A549 (cell line): ENCODE results near the gene FTCD. TPM values are rescaled to one million over a fixed set of nuclear protein-coding genes. Genes with fewer than 3 reads are reported as not detected.

Experiments used
- ATAC-seq, 2 experiments: fragments of 200-7000 bp in 1 of 2; fragments of >200 bp in 1 of 2; cut with Nextera tagmentation in 1 of 2; cut with Tn5 transposase in 1 of 2; 3 replicates each; pipeline versions ENCODE4 v1.8.0 to v1.9.1; 2018 to 2020; ENCODE audit warnings: mild to moderate bottlenecking in 1 of 2, moderate library complexity in 1 of 2
- CTCF ChIA-PET: fragments of 300-600 bp; sonication (Branson Sonifier 250); formaldehyde crosslinking; extraction: SDS; loops from one replicate; lab custom pipeline; 2021; ENCODE audit warnings: antibody characterized with exemption, inconsistent platforms; lab: Yijun Ruan, JAX
- POLR2A ChIA-PET: fragments of 350-600 bp; formaldehyde crosslinking; extraction: SDS; loops from one replicate; lab custom pipeline; 2021; ENCODE audit warnings: antibody characterized with exemption, inconsistent platforms; lab: Yijun Ruan, JAX
- DNase-seq, 2 experiments: peaks; one replicate each; pipeline versions ENCODE4 v3.0.0 to v3.0.0-alpha.2; 2011 to 2016; ENCODE audit warnings: low read depth in 1 of 2, low spot score in 1 of 2
- FAIRE-seq: peaks from 2 replicates; lab custom pipeline; 2011; peaks lifted over from hg19 to GRCh38; lab: Jason Lieb, UNC
- H3K27ac ChIP-seq, 2 experiments: fragments of >200 bp; sonication (Bioruptor Twin); formaldehyde crosslinking; 3 replicates each; pipeline ENCODE4 v1.5.1; 2016 to 2017
- H3K4me1 ChIP-seq: fragments of >200 bp; sonication (Bioruptor Twin); formaldehyde crosslinking; 3 replicates; pipeline ENCODE4 v1.6.1; 2016
- H3K4me2 ChIP-seq: fragments of >200 bp; sonication (Bioruptor Twin); formaldehyde crosslinking; 3 replicates; pipeline ENCODE4 v1.6.1; 2016
- H3K4me3 ChIP-seq: fragments of >200 bp; sonication (Bioruptor Twin); formaldehyde crosslinking; 3 replicates; pipeline ENCODE4 v1.5.1; 2016
- H3K9me3 ChIP-seq: fragments of >200 bp; sonication (Bioruptor Twin); formaldehyde crosslinking; 3 replicates; pipeline ENCODE4 v1.6.1; 2016
- CBX8 ChIP-seq: fragments of 200-600 bp; sonication (generic); IDR thresholded peaks from 2 replicates; pipeline ENCODE4 v1.6.1; 2016
- CEBPB ChIP-seq, 2 experiments: fragments of >200 bp in 1 of 2; sonication (Bioruptor Twin) in 1 of 2; formaldehyde crosslinking in 1 of 2; IDR thresholded peaks; 2 replicates each; pipeline ENCODE4 v1.6.1; 2012 to 2016
- CHD2 ChIP-seq: fragments of 150-350 bp; IDR thresholded peaks from 2 replicates; pipeline ENCODE4 v1.6.1; 2014; ENCODE audit warnings: low read length; ENCODE audit not compliant: partially characterized antibody
- EHMT2 ChIP-seq: fragments of 200-600 bp; sonication (generic); IDR thresholded peaks from 2 replicates; pipeline ENCODE4 v1.6.1; 2016; ENCODE audit warnings: antibody characterized with exemption, low read depth, mild to moderate bottlenecking, moderate library complexity
- ELK1 ChIP-seq: fragments of 150-350 bp; IDR thresholded peaks from 2 replicates; pipeline ENCODE4 v1.6.1; 2014; ENCODE audit warnings: low read depth, mild to moderate bottlenecking, low read length
- ESRRA ChIP-seq: fragments of 150-350 bp; IDR thresholded peaks from 2 replicates; pipeline ENCODE4 v1.6.1; 2014; ENCODE audit warnings: mild to moderate bottlenecking, low read length, borderline replicate concordance
- GATA3 ChIP-seq: IDR thresholded peaks from 2 replicates; pipeline ENCODE4 v1.6.1; 2012; ENCODE audit warnings: borderline replicate concordance
- HDAC2 ChIP-seq: fragments of 200-600 bp; sonication (generic); IDR thresholded peaks from 2 replicates; pipeline ENCODE4 v1.6.1; 2016
- HES2 ChIP-seq: fragments of >200 bp; sonication (Bioruptor Twin); formaldehyde crosslinking; IDR thresholded peaks from 2 replicates; pipeline ENCODE4 v1.6.1; 2016
- HEYL ChIP-seq: fragments of 250-450 bp; sonication (Bioruptor Pico); IDR thresholded peaks from 2 replicates; pipeline ENCODE4 v1.8.0; 2021; ENCODE audit warnings: mild to moderate bottlenecking, moderate library complexity
- HOXB5 ChIP-seq: fragments of 250-450 bp; sonication (Bioruptor Pico); IDR thresholded peaks from 2 replicates; pipeline ENCODE4 v1.5.0; 2020; ENCODE audit warnings: mild to moderate bottlenecking, moderate library complexity
- JUNB ChIP-seq: fragments of >200 bp; sonication (Bioruptor Twin); formaldehyde crosslinking; IDR thresholded peaks from 2 replicates; pipeline ENCODE4 v1.6.1; 2016
- MAFK ChIP-seq: fragments of 450-650 bp; IDR thresholded peaks from 2 replicates; pipeline ENCODE4 v1.6.1; 2014; ENCODE audit not compliant: partially characterized antibody
- MAX ChIP-seq: IDR thresholded peaks from 2 replicates; pipeline ENCODE4 v1.6.1; 2012
- NFE2L2 ChIP-seq: fragments of 150-350 bp; conservative IDR thresholded peaks from 2 replicates; pipeline ENCODE4 v1.6.1; 2014; ENCODE audit warnings: low read length
- NR3C1 ChIP-seq: fragments of >200 bp; sonication (Bioruptor Twin); formaldehyde crosslinking; IDR thresholded peaks from 3 replicates; pipeline ENCODE4 v1.6.1; 2017
- PHF8 ChIP-seq: fragments of 200-600 bp; sonication (generic); IDR thresholded peaks from 2 replicates; pipeline ENCODE4 v1.6.1; 2016; ENCODE audit warnings: low read depth, mild to moderate bottlenecking, antibody characterized with exemption, moderate library complexity, borderline replicate concordance
- POLR2A ChIP-seq: IDR thresholded peaks from 2 replicates; pipeline ENCODE4 v1.6.1; 2012; ENCODE audit warnings: mild to moderate bottlenecking, low read length
- POLR2AphosphoS2 ChIP-seq: conservative IDR thresholded peaks from 2 replicates; pipeline ENCODE4 v1.6.1; 2012; ENCODE audit warnings: low read length, improper control_type of control experiment, inconsistent platforms
- RARB ChIP-seq: fragments of 250-450 bp; sonication (Bioruptor Pico); IDR thresholded peaks from 2 replicates; pipeline ENCODE4 v1.8.0; 2021; ENCODE audit warnings: mild to moderate bottlenecking, moderate library complexity
- RCOR1 ChIP-seq: fragments of 150-350 bp; IDR thresholded peaks from 2 replicates; pipeline ENCODE4 v1.6.1; 2014; ENCODE audit warnings: antibody characterized with exemption, low read length, low read depth
- USF2 ChIP-seq: fragments of 450-650 bp; IDR thresholded peaks from 2 replicates; pipeline ENCODE4 v1.6.1; 2014; ENCODE audit warnings: antibody characterized with exemption
- ZFP36 ChIP-seq: fragments of 450-650 bp; IDR thresholded peaks from 2 replicates; pipeline ENCODE4 v1.6.1; 2014; ENCODE audit warnings: borderline replicate concordance; ENCODE audit not compliant: partially characterized antibody
- ZNF302 ChIP-seq: fragments of 250-450 bp; sonication (Bioruptor Pico); IDR thresholded peaks from 2 replicates; pipeline ENCODE4 v1.9.0; 2021; ENCODE audit warnings: inconsistent platforms, mild to moderate bottlenecking, moderate library complexity
- WGBS: methylation state at CpG from one replicate; pipeline ENCODE4 v1.1.6; 2017; ENCODE audit errors: missing lambda C conversion rate; 5-methylcytosine and 5-hydroxymethylcytosine counted together
- polyA plus RNA-seq, 4 experiments: library from polyadenylated mRNA; depleted of rRNA in 3 of 4; stranded (reverse); fragments of >200 nt; fragmentation: RNase III in 1 of 4; extraction: RNeasy Plus Mini Kit Qiagen cat#74134 plus additional on column Dnase treatment in 1 of 4; gene quantifications; 2 replicates in 3 of 4; 3 replicates in 1 of 4; pipeline ENCODE4 v1.2.3, GENCODE V29; 2011 to 2017
- TF ChIP-seq, protein P1 (sequence below): fragments of >200 bp; sonication (Bioruptor Twin); formaldehyde crosslinking; IDR thresholded peaks from 3 replicates; pipeline ENCODE4 v1.5.1; 2016

The FTCD gene
- polyA plus RNA-seq, 2 of the 4 experiments (the other 2 are of a cell fraction): not detected

- ChIA-PET CTCF (interaction anchor here (1.1 to 1.2 kb wide), 2 partner anchors 8 to 320 kb away, joined by 3 to 6 read pairs; no protein-coding TSS in a partner anchor), POLR2A (no interaction called here)
- H3K9me3 ChIP-seq: no peaks in the 10 kb centered on the region
- DNase-seq (no peak), FAIRE-seq (no peak), ATAC-seq (no peak)
- no peak overlapping the region for H3K4me3 ChIP-seq
- H3K27ac ChIP-seq: no peak overlapping the region
- H3K4me2 ChIP-seq: no peak overlapping the region
- TF ChIP-seq ZNF302 (CRISPR knock-in tag) (no peak), CBX8 (no peak)
- WGBS: 91% methylated on average over 5 of the region's 15 CpGs
- H3K4me1 ChIP-seq: 0 out of 3 replicates have a peak, but pooled peaks cover 4% of the 10 kb centered on the region
Observed at GRCh38 chr21:46157987-46158451, 2.6 kb upstream of the FTCD start.

DNA sequence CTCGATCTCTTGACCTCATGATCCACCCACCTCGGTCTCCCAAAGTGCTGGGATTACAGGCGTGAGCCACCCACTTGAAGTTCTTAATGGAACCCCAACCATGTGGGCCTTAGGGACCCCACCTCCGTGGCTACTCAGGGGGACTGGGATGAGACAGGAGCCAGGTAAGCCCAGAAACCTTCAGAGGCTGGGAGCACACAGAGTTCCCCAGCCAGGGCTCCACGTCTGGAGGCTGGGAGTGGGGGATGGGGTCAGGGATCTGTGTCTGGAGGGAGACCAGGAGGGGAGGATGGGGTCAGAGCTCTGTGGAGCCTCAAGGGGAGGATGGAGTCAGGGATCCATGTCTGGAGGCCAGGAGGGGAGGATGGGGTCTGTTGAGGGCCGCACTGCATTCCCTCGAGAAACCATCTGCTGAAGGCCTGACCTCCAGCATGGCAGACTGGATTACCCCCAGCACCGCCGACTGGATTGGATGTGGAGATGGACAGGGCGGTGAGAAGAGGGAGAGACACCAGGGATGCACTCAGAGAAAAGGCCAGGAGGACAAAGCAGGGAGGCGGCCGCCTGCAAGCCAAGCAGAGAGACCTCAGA, 2.1 kb upstream of the FTCD start:
- TF ChIP-seq JUNB: no peak
- TF ChIP-seq EHMT2: no peak
- no peak for TF ChIP-seq RCOR1
- no peak for TF ChIP-seq CHD2
- TF ChIP-seq PHF8: no peak
- TF ChIP-seq POLR2A: no peak
- no peak for TF ChIP-seq HEYL
- TF ChIP-seq CEBPB (IDR thresholded peaks at IDR 0.05): no peak
- TF ChIP-seq HES2: no peak
- no peak for TF ChIP-seq HDAC2
- TF ChIP-seq RARB: no peak
- no peak for DNase-seq
- no peak for FAIRE-seq
- ChIA-PET POLR2A (no interaction called here), CTCF (interaction anchor here (1.1 kb wide), 1 partner anchor 321 kb away, joined by 3 read pairs; no protein-coding TSS in a partner anchor)
- 84% methylated on average over 11 of the region's 12 CpGs for WGBS
- Histone ChIP-seq H3K4me1 (0 out of 3 replicates have a peak, but pooled peaks cover 4% of the 10 kb centered on the region), H3K27ac (no peak overlapping the region), H3K9me3 (no peaks in the 10 kb centered on the region), H3K4me2 (no peak overlapping the region), H3K4me3 (no peak overlapping the region)
- ATAC-seq: no peak

- no peak for FAIRE-seq
- Histone ChIP-seq H3K4me3 (no peak overlapping the region), H3K27ac (no peak overlapping the region), H3K4me2 (no peak overlapping the region), H3K4me1 (0 out of 3 replicates have a peak, but pooled peaks cover under 1% of the 10 kb centered on the region), H3K9me3 (no peaks in the 10 kb centered on the region)
- DNase-seq: no peak
- 79% methylated on average over 10 of the region's 10 CpGs for WGBS
- TF ChIP-seq GATA3 (no peak), HDAC2 (no peak), POLR2AphosphoS2 (no peak), PHF8 (no peak), ELK1 (no peak), ESRRA (no peak), ZNF302 (CRISPR knock-in tag) (no peak), NR3C1 (no peak), ZFP36 (no peak), MAX (no peak), USF2 (no peak), HES2 (no peak), NFE2L2 (no peak), CEBPB (IDR thresholded peaks at IDR 0.05) (no peak), HOXB5 (CRISPR knock-in tag) (no peak), MAFK (no peak)
- TF ChIP-seq, protein P1, sequence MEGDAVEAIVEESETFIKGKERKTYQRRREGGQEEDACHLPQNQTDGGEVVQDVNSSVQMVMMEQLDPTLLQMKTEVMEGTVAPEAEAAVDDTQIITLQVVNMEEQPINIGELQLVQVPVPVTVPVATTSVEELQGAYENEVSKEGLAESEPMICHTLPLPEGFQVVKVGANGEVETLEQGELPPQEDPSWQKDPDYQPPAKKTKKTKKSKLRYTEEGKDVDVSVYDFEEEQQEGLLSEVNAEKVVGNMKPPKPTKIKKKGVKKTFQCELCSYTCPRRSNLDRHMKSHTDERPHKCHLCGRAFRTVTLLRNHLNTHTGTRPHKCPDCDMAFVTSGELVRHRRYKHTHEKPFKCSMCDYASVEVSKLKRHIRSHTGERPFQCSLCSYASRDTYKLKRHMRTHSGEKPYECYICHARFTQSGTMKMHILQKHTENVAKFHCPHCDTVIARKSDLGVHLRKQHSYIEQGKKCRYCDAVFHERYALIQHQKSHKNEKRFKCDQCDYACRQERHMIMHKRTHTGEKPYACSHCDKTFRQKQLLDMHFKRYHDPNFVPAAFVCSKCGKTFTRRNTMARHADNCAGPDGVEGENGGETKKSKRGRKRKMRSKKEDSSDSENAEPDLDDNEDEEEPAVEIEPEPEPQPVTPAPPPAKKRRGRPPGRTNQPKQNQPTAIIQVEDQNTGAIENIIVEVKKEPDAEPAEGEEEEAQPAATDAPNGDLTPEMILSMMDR: no peak
- no peak for ATAC-seq
- POLR2A ChIA-PET: no interaction called here
- CTCF ChIA-PET: interaction anchor here (5.2 kb wide), 1 partner anchor 14 kb away, joined by 34 read pairs; no protein-coding TSS in a partner anchor
Observed at GRCh38 chr21:46156678-46157077, 1.3 kb upstream of the FTCD start.
